ENCODE data around the gene MAPK13.

DNA sequence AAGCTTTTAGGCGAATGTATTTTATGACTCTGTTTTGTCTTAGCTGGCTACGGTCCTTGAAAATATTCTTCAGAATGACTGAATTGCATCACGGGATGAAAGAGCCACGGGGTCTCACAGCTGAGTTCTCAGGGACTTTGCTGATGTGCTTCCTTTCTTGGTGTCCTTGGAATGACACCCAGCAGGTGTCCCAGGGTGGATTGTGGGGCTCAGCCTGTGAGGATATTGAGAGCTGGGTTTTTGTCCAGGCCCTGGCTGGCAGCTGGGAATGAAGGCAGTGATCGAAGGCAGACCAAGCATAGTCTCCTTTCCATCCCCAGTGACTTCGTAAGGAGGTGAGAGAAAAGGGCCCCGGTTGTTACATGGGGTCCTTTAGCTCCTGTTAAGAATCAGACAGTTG, 18.8 kb upstream of the MAPK13 start:
- TF ChIP-seq, protein P1, sequence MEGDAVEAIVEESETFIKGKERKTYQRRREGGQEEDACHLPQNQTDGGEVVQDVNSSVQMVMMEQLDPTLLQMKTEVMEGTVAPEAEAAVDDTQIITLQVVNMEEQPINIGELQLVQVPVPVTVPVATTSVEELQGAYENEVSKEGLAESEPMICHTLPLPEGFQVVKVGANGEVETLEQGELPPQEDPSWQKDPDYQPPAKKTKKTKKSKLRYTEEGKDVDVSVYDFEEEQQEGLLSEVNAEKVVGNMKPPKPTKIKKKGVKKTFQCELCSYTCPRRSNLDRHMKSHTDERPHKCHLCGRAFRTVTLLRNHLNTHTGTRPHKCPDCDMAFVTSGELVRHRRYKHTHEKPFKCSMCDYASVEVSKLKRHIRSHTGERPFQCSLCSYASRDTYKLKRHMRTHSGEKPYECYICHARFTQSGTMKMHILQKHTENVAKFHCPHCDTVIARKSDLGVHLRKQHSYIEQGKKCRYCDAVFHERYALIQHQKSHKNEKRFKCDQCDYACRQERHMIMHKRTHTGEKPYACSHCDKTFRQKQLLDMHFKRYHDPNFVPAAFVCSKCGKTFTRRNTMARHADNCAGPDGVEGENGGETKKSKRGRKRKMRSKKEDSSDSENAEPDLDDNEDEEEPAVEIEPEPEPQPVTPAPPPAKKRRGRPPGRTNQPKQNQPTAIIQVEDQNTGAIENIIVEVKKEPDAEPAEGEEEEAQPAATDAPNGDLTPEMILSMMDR (IDR thresholded peaks at IDR 0.05): no peak
- no peak for TF ChIP-seq POLR2A (IDR thresholded peaks at IDR 0.05)

All from testis (tissue), 2 donors.